OCI-LY7 (cell line): ENCODE data around the gene ATP6V1E1. TPM values are rescaled to one million over a fixed set of nuclear protein-coding genes. Genes with fewer than 3 reads are reported as not detected.

ENCODE experiments used
- BruUV-seq: library from RNA; stranded (reverse); fragments of 400-500 nt; replicated peaks from 2 replicates; lab custom pipeline; 2021; lab: Mats Ljungman, UMichigan
- CTCF ChIA-PET: fragments of 300-600 bp; sonication (Branson Sonifier 250); formaldehyde crosslinking; loops from one replicate; lab custom pipeline; 2022; ENCODE audit warnings: antibody characterized with exemption; ENCODE audit not compliant: unreplicated experiment; lab: Charles Lee
- POLR2A ChIA-PET: fragments of 300-600 bp; sonication (Branson Sonifier 250); formaldehyde crosslinking; loops from one replicate; lab custom pipeline; 2022; ENCODE audit warnings: antibody characterized with exemption; lab: Charles Lee
- DNase-seq: peaks from one replicate; pipeline ENCODE4 v3.0.0-alpha.2; 2015; ENCODE audit warnings: low spot score
- H2AFZ ChIP-seq: fragments of 200-600 bp; sonication (generic), shearing (Covaris generic); 2 replicates; pipeline ENCODE4 v1.6.1; 2014; ENCODE audit warnings: mild to moderate bottlenecking, antibody characterized with exemption, low read length, moderate library complexity
- H3K27ac ChIP-seq: fragments of 200-600 bp; sonication (generic); 2 replicates; pipeline ENCODE4 v1.5.1; 2014; ENCODE audit warnings: mixed run types, low read depth, mild to moderate bottlenecking, moderate library complexity, low read length, inconsistent platforms; ENCODE audit not compliant: poor library complexity, severe bottlenecking
- H3K36me3 ChIP-seq: fragments of 200-600 bp; sonication (generic); 2 replicates; pipeline ENCODE4 v1.6.1; 2014; ENCODE audit warnings: mild to moderate bottlenecking, antibody characterized with exemption, low read length, moderate library complexity, mixed read lengths; ENCODE audit not compliant: insufficient read depth
- H3K4me1 ChIP-seq: fragments of 200-600 bp; sonication (generic); 2 replicates; pipeline ENCODE4 v1.5.1; 2014; ENCODE audit warnings: mild to moderate bottlenecking, low read length; ENCODE audit not compliant: insufficient read depth, poor library complexity, severe bottlenecking
- H3K4me2 ChIP-seq: fragments of 200-600 bp; sonication (generic); 2 replicates; pipeline ENCODE4 v1.6.1; 2014; ENCODE audit warnings: mild to moderate bottlenecking, low read length
- H3K4me3 ChIP-seq: fragments of 200-600 bp; sonication (generic); 2 replicates; pipeline ENCODE4 v1.5.1; 2014; ENCODE audit warnings: mild to moderate bottlenecking, low read depth, low read length; ENCODE audit not compliant: poor library complexity, severe bottlenecking
- H3K79me2 ChIP-seq: fragments of 200-600 bp; sonication (generic); 2 replicates; pipeline ENCODE4 v1.6.1; 2016; ENCODE audit warnings: low read depth, mild to moderate bottlenecking, low read length, moderate library complexity, mixed read lengths; ENCODE audit not compliant: insufficient read depth
- H3K9me2 ChIP-seq: fragments of 200-600 bp; sonication (generic); 2 replicates; pipeline ENCODE4 v1.6.1; 2016; ENCODE audit warnings: mild to moderate bottlenecking, low read length, mixed read lengths; ENCODE audit not compliant: insufficient read depth
- H3K9me3 ChIP-seq: fragments of 200-600 bp; sonication (generic); 2 replicates; pipeline ENCODE4 v1.6.1; 2014; ENCODE audit warnings: mild to moderate bottlenecking, mixed run types, low read length, mixed read lengths
- H4K20me1 ChIP-seq: fragments of 200-600 bp; sonication (generic); 2 replicates; pipeline ENCODE4 v1.6.1; 2014; ENCODE audit warnings: mild to moderate bottlenecking, antibody characterized with exemption, low read length, moderate library complexity, mixed read lengths; ENCODE audit not compliant: insufficient read depth
- EZH2phosphoT487 ChIP-seq: fragments of 200-600 bp; sonication (generic); IDR thresholded peaks from 2 replicates; pipeline ENCODE4 v1.6.1; 2018; ENCODE audit warnings: low read depth, borderline replicate concordance, mild to moderate bottlenecking, mixed run types, antibody characterized with exemption, low read length, moderate library complexity, mixed read lengths
- intact Hi-C: fragments of 100-400 bp; cut with micrococcal nuclease; formaldehyde crosslinking; loops from one replicate; pipeline ENCODE4 v1.10.0; 2022; ENCODE audit not compliant: unreplicated experiment
- total RNA-seq, 2 experiments: library from RNA; depleted of rRNA in 1 of 2; stranded (reverse); fragments of >200 nt in 1 of 2; shearing (Covaris generic) in 1 of 2; gene quantifications; 2 replicates each; pipeline ENCODE4 v1.2.3, GENCODE V29; 2014 to 2022
- TF ChIP-seq, protein P1 (sequence below): fragments of 200-600 bp; sonication (generic); conservative IDR thresholded peaks from 2 replicates; pipeline ENCODE4 v1.5.1; 2014; ENCODE audit warnings: mild to moderate bottlenecking, antibody characterized with exemption, low read length, moderate library complexity, mixed read lengths

Gene ATP6V1E1
- total RNA-seq, 2 experiments from 2014 or later: 82.2 to 100 TPM

DNA sequence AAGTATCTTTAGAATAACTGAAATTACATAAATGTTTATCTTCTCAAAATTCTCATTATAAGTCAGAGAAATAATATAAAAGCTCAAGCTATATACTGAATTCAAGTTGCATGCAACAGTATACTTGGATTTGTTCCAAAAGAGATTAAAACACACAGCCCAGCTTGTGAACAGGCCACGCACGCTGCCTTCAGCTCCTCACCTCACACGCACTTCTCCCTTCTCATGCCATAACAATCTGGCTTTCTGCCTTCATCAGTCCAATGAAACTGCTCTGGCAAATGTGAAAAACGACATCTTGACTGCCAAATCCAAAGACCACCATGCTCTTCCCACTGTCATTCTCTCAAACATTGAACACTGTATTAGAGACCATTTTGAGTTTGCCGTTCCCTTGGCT, 22.1 kb downstream of the ATP6V1E1 start:
- H3K9me2 ChIP-seq: no peaks in the 10 kb centered on the region
- peaks cover 66% of the 10 kb centered on the region for H3K36me3 ChIP-seq
- no peak for TF ChIP-seq EZH2phosphoT487
- TF ChIP-seq, protein P1, sequence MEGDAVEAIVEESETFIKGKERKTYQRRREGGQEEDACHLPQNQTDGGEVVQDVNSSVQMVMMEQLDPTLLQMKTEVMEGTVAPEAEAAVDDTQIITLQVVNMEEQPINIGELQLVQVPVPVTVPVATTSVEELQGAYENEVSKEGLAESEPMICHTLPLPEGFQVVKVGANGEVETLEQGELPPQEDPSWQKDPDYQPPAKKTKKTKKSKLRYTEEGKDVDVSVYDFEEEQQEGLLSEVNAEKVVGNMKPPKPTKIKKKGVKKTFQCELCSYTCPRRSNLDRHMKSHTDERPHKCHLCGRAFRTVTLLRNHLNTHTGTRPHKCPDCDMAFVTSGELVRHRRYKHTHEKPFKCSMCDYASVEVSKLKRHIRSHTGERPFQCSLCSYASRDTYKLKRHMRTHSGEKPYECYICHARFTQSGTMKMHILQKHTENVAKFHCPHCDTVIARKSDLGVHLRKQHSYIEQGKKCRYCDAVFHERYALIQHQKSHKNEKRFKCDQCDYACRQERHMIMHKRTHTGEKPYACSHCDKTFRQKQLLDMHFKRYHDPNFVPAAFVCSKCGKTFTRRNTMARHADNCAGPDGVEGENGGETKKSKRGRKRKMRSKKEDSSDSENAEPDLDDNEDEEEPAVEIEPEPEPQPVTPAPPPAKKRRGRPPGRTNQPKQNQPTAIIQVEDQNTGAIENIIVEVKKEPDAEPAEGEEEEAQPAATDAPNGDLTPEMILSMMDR: no peak
- no peak overlapping the region for H3K4me2 ChIP-seq
- intact Hi-C loops: no loop called here
- peaks cover 5% of the 10 kb centered on the region; the same call in 1 of the 2 replicates for H3K79me2 ChIP-seq
- BruUV-seq: no TSS peak
- POLR2A ChIA-PET: interaction anchor here (0.6 to 1.7 kb wide), 2 partner anchors 10 to 11 kb away, joined by 3 to 7 read pairs; no protein-coding TSS in a partner anchor
- no peaks in the 10 kb centered on the region for H3K4me1 ChIP-seq
- H4K20me1 ChIP-seq: no peaks in the 10 kb centered on the region
- H3K27ac ChIP-seq: no peak overlapping the region
- H3K4me3 ChIP-seq: no peak overlapping the region
- DNase-seq: no peak
- no peak overlapping the region for H2AFZ ChIP-seq
- CTCF ChIA-PET: no interaction called here
- H3K9me3 ChIP-seq: no peaks in the 10 kb centered on the region

DNA sequence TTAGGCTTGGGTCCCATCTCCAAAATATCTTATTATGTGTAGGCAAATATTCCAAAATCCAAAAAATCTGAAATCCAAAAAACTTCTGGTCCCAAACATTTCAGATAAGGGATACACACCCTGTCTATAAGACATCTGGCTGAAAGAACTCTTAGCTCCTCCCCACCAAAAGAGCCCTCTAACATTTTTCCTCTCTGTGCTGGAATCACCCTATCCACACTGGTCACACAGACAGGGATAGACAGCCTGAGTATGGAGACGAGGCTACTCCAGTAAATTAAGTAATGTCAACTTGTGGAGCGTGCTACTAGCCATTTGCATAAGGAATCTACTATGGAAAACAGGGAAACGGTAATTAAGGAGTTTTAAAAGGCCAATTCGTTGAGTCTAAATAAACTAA, 24.9 kb downstream of the ATP6V1E1 start:
- peaks cover 70% of the 10 kb centered on the region for H3K36me3 ChIP-seq
- H3K4me1 ChIP-seq: no peaks in the 10 kb centered on the region
- H3K27ac ChIP-seq: no peak overlapping the region
- no peaks in the 10 kb centered on the region for H3K79me2 ChIP-seq
- no peak for TF ChIP-seq EZH2phosphoT487
- TF ChIP-seq, protein P1: no peak
- no peak for DNase-seq
- no peak overlapping the region for H2AFZ ChIP-seq
- H3K9me2 ChIP-seq: no peaks in the 10 kb centered on the region
- intact Hi-C loops: no loop called here
- no TSS peak for BruUV-seq
- H4K20me1 ChIP-seq: no peaks in the 10 kb centered on the region
- POLR2A ChIA-PET: interaction anchor here (0.6 to 1.0 kb wide), 3 partner anchors 8 to 344 kb away, joined by 3 read pairs; no protein-coding TSS in a partner anchor
- H3K9me3 ChIP-seq: no peaks in the 10 kb centered on the region
- CTCF ChIA-PET: no interaction called here
- H3K4me2 ChIP-seq: no peak overlapping the region
- no peak overlapping the region for H3K4me3 ChIP-seq

DNA sequence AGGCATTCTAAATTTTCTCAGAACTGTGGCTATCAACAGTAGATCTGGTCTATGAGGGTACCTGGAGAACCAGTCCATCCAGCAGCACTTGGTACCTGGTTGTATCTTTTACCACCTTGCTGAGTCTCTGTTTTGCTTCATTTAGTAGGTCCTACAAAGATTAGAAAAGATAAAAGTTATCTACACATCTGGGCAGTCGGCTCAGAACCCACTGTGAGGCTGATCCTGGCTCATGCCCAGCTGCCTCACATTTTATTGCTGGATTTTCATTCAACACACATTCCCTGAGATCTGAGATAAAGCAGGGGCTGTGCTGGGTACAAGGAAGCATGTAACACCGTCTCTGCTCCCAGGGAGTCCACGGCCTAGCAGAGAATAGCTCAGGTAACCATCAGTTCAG, 27.5 kb downstream of the ATP6V1E1 start:
- no peak overlapping the region for H2AFZ ChIP-seq
- no peak overlapping the region for H3K4me2 ChIP-seq
- no peak for TF ChIP-seq EZH2phosphoT487
- TF ChIP-seq, protein P1: no peak
- H3K4me3 ChIP-seq: no peak overlapping the region
- ChIA-PET POLR2A (interaction anchor here (0.6 kb wide), 2 partner anchors 32 to 454 kb away, joined by 3 to 10 read pairs; no protein-coding TSS in a partner anchor), CTCF (no interaction called here)
- peaks cover 2% of the 10 kb centered on the region for H3K4me1 ChIP-seq
- H4K20me1 ChIP-seq: no peaks in the 10 kb centered on the region
- H3K9me2 ChIP-seq: no peaks in the 10 kb centered on the region
- intact Hi-C loops: no loop called here
- H3K36me3 ChIP-seq: peaks cover 71% of the 10 kb centered on the region
- BruUV-seq: no TSS peak
- H3K27ac ChIP-seq: no peak overlapping the region
- H3K9me3 ChIP-seq: peaks cover 17% of the 10 kb centered on the region
- no peak for DNase-seq
- no peaks in the 10 kb centered on the region for H3K79me2 ChIP-seq
